Neural cell (in vitro differentiated cells): ENCODE results near the gene PYGO2.

Source experiments
- CTCF ChIP-seq: fragments of 450-650 bp; IDR thresholded peaks from 2 replicates; pipeline ENCODE4 v1.5.1; 2014; ENCODE audit warnings: antibody characterized with exemption, mild to moderate bottlenecking, moderate library complexity; ENCODE audit not compliant: poor library complexity, severe bottlenecking
- EZH2 ChIP-seq: fragments of 200-600, 300-800 bp; shearing (Covaris generic), sonication (generic); IDR thresholded peaks from 2 replicates; pipeline ENCODE4 v1.6.1; 2014; ENCODE audit warnings: antibody characterized with exemption, low read length, borderline replicate concordance, mild to moderate bottlenecking; ENCODE audit not compliant: insufficient read depth, poor library complexity, severe bottlenecking
- RAD21 ChIP-seq: fragments of 450-650 bp; conservative IDR thresholded peaks from 2 replicates; pipeline ENCODE4 v1.6.1; 2014; ENCODE audit warnings: antibody characterized with exemption, mild to moderate bottlenecking, moderate library complexity
- TAF1 ChIP-seq: IDR thresholded peaks from 2 replicates; pipeline ENCODE4 v1.6.1; 2012; ENCODE audit warnings: low read depth

GRCh38 chr1:154966111-154966510 lies 4.5 kb upstream of the PYGO2 start:
- TF ChIP-seq TAF1: no peak
- TF ChIP-seq CTCF: no peak
- TF ChIP-seq EZH2: no peak
- TF ChIP-seq RAD21: no peak
